K562 (cell line): Measurements from ENCODE around the gene PRM3. TPM values are rescaled to one million over a fixed set of nuclear protein-coding genes. Genes with fewer than 3 reads are reported as not detected.

Experiments
- ATAC-seq: fragments of 200-7000 bp; cut with Tn5 transposase; 3 replicates; pipeline ENCODE4 v1.9.1; 2020; ENCODE audit warnings: moderate library complexity
- BruUV-seq: library from RNA; stranded (reverse); fragments of 400-500 nt; replicated peaks from 2 replicates; lab custom pipeline; 2021; lab: Mats Ljungman, UMichigan
- CTCF ChIA-PET: fragments of 300-600 bp; formaldehyde crosslinking; extraction: SDS; loops from one replicate; lab custom pipeline; 2021; ENCODE audit warnings: low intra/inter-chr PET ratio; lab: Yijun Ruan, JAX
- POLR2A ChIA-PET: fragments of 300-600, 350-650 bp; sonication (Branson Sonifier 250); formaldehyde crosslinking; extraction: SDS; loops from one replicate; lab custom pipeline; 2021; ENCODE audit warnings: antibody characterized with exemption, inconsistent platforms; lab: Yijun Ruan, JAX
- DNase-seq, 4 experiments: peaks; one replicate each; pipeline versions ENCODE4 v3.0.0 to v3.0.0-alpha.2; 2011 to 2018; ENCODE audit warnings: low spot score in 3 of 4, mixed read lengths in 3 of 4; ENCODE audit errors: extremely low read depth in 1 of 4
- FAIRE-seq: peaks from 2 replicates; lab custom pipeline; 2011; peaks lifted over from hg19 to GRCh38; lab: Jason Lieb, UNC
- H2AFZ ChIP-seq: 2 replicates; pipeline ENCODE4 v1.6.0; 2011; ENCODE audit warnings: low read depth, low read length, control low read depth, inconsistent platforms
- H3K27ac ChIP-seq: fragments of 200-600 bp; 3 replicates; pipeline ENCODE4 v1.8.0; 2011; ENCODE audit warnings: low read depth, mild to moderate bottlenecking, control low read depth, inconsistent platforms, low read length, moderate library complexity, mixed read lengths; ENCODE audit errors: extremely low read depth
- H3K27me3 ChIP-seq, 2 experiments: fragments of 300-600 bp in 1 of 2; 2 replicates in 1 of 2; 3 replicates in 1 of 2; pipeline versions ENCODE4 v1.6.0 to v1.8.0; 2011; ENCODE audit warnings: inconsistent platforms in 2 of 2, low read length in 2 of 2, mild to moderate bottlenecking in 1 of 2, mixed read lengths in 1 of 2, moderate library complexity in 1 of 2; ENCODE audit not compliant: control insufficient read depth in 2 of 2, insufficient read depth in 2 of 2
- H3K36me3 ChIP-seq: fragments of 300-600 bp; 3 replicates; pipeline ENCODE4 v1.8.0; 2011; ENCODE audit warnings: mild to moderate bottlenecking, low read length, inconsistent platforms; ENCODE audit not compliant: control insufficient read depth, insufficient read depth
- H3K4me1 ChIP-seq, 2 experiments: fragments of 200-600 bp in 1 of 2; replicated peaks in 1 of 2; 2 replicates in 1 of 2; 3 replicates in 1 of 2; pipeline versions ENCODE4 v1.5.1 to v1.8.0; 2011; ENCODE audit warnings: inconsistent platforms in 2 of 2, low read length in 2 of 2, mild to moderate bottlenecking in 1 of 2, mixed read lengths in 1 of 2, moderate library complexity in 1 of 2; ENCODE audit not compliant: control insufficient read depth in 2 of 2, insufficient read depth in 2 of 2
- H3K4me2 ChIP-seq: 2 replicates; pipeline ENCODE4 v1.6.1; 2011; ENCODE audit warnings: low read length, control low read depth, inconsistent platforms, mixed read lengths; ENCODE audit not compliant: insufficient read depth
- H3K4me3 ChIP-seq: fragments of 200-600 bp; sonication (generic), shearing (Covaris generic); 2 replicates; pipeline ENCODE4 v1.5.1; 2016; ENCODE audit warnings: control low read depth, inconsistent platforms
- H3K79me2 ChIP-seq: fragments of 200-600 bp; 3 replicates; pipeline ENCODE4 v1.8.0; 2011; ENCODE audit warnings: low read length, inconsistent platforms; ENCODE audit not compliant: control insufficient read depth, insufficient read depth
- H3K9ac ChIP-seq, 2 experiments: 2 replicates each; pipeline versions ENCODE4 v1.6.0 to v1.6.1; 2011; ENCODE audit warnings: low read depth in 2 of 2, low read length in 2 of 2, control low read depth in 1 of 2, inconsistent platforms in 1 of 2, mild to moderate bottlenecking in 1 of 2, mixed read lengths in 1 of 2; ENCODE audit not compliant: insufficient read depth in 1 of 2
- H3K9me1 ChIP-seq: one replicate; pipeline ENCODE4 v1.6.0; 2011; ENCODE audit warnings: inconsistent platforms, mild to moderate bottlenecking, low read length, moderate library complexity; ENCODE audit not compliant: control insufficient read depth, insufficient read depth
- H3K9me3 ChIP-seq: replicated peaks from 2 replicates; pipeline ENCODE4 v1.5.1; 2011; ENCODE audit warnings: low read depth, low read length, inconsistent platforms; ENCODE audit not compliant: control insufficient read depth, insufficient read depth
- H4K20me1 ChIP-seq: replicated peaks from 2 replicates; pipeline ENCODE4 v1.6.1; 2011; ENCODE audit warnings: low read length, inconsistent platforms, mixed read lengths; ENCODE audit not compliant: control insufficient read depth, insufficient read depth
- ARID1B ChIP-seq: fragments of 450-650 bp; IDR thresholded peaks from 2 replicates; pipeline ENCODE4 v1.6.1; 2016; ENCODE audit warnings: antibody characterized with exemption, mild to moderate bottlenecking, inconsistent platforms
- ATF6 ChIP-seq: sonication (generic); formaldehyde crosslinking; IDR thresholded peaks from 2 replicates; pipeline ENCODE4 v1.4.0; 2020; ENCODE audit warnings: mild to moderate bottlenecking, missing genetic modification reagents
- CBFB ChIP-seq: sonication (generic); formaldehyde crosslinking; IDR thresholded peaks from 2 replicates; pipeline ENCODE4 v1.4.0; 2020; ENCODE audit warnings: mild to moderate bottlenecking, missing genetic modification reagents
- CBX2 ChIP-seq: fragments of 200-600 bp; sonication (generic); IDR thresholded peaks from one replicate; pipeline ENCODE4 v1.6.1; 2012; ENCODE audit warnings: mild to moderate bottlenecking, low read length, inconsistent platforms; ENCODE audit not compliant: insufficient read depth, poor library complexity, severe bottlenecking
- EWSR1 ChIP-seq: fragments of 450-650 bp; IDR thresholded peaks from 2 replicates; pipeline ENCODE4 v1.6.1; 2018; ENCODE audit warnings: borderline replicate concordance, mild to moderate bottlenecking, low read depth, moderate library complexity; ENCODE audit not compliant: partially characterized antibody
- ILK ChIP-seq: fragments of 450-650 bp; IDR thresholded peaks from 2 replicates; pipeline ENCODE4 v1.6.1; 2016; ENCODE audit warnings: missing genetic modification characterization, low read depth, mild to moderate bottlenecking, missing compliant biosample characterization, moderate library complexity, borderline replicate concordance
- NR3C1 ChIP-seq: sonication (generic); formaldehyde crosslinking; IDR thresholded peaks from 2 replicates; pipeline ENCODE4 v1.8.1; 2022; ENCODE audit warnings: missing genetic modification reagents
- PTBP1 ChIP-seq: fragments of 200-400 bp; formaldehyde crosslinking; IDR thresholded peaks from 2 replicates; pipeline ENCODE4 v1.6.1; 2017; ENCODE audit warnings: low read depth, low read length
- SP1 ChIP-seq: sonication (generic); formaldehyde crosslinking; IDR thresholded peaks from 2 replicates; pipeline ENCODE4 v1.8.1; 2022; ENCODE audit warnings: mild to moderate bottlenecking, missing genetic modification reagents
- TCF3 ChIP-seq: sonication (generic); formaldehyde crosslinking; IDR thresholded peaks from 2 replicates; pipeline ENCODE4 v1.4.0; 2020; ENCODE audit warnings: mild to moderate bottlenecking, missing genetic modification reagents
- ZBTB5 ChIP-seq: fragments of 450-650 bp; IDR thresholded peaks from 2 replicates; pipeline ENCODE4 v1.6.1; 2017; ENCODE audit warnings: antibody characterized with exemption
- WGBS: fragments of 100-300 bp; shearing (Covaris generic); methylation state at CpG from one replicate; pipeline ENCODE4 v1.1.6; 2016; ENCODE audit warnings: low coverage, mixed read lengths; ENCODE audit not compliant: insufficient coverage; ENCODE audit errors: missing lambda C conversion rate; 5-methylcytosine and 5-hydroxymethylcytosine counted together
- in situ Hi-C: fragments of 300-500 bp; cut with MboI; formaldehyde crosslinking; loops from 4 replicates; pipeline ENCODE4 v1.15.0; 2018; ENCODE audit warnings: inconsistent platforms, mixed read lengths
- intact Hi-C: fragments of 100-400 bp; cut with micrococcal nuclease; formaldehyde crosslinking; loops from 2 replicates; pipeline ENCODE4 v1.14.2; 2022
- polyA plus RNA-seq, 8 experiments: library from polyadenylated mRNA; depleted of rRNA in 4 of 8; stranded (reverse) in 5 of 8; unstranded in 3 of 8; fragments of >200 nt; fragmentation: Nextera tagmentation in 2 of 8; fragmentation: Illumina TruSeq in 1 of 8; extraction: Ambion mirVana in 2 of 8; extraction: Trizol in 1 of 8; gene quantifications; 2 replicates each; pipeline versions ENCODE4 v1.2.1 to v1.2.3, GENCODE V29; 2011 to 2014; ENCODE audit warnings: inconsistent platforms in 1 of 8, missing spikeins in 1 of 8
- total RNA-seq, 7 experiments: library from RNA; depleted of rRNA in 6 of 7; stranded (reverse); fragments of >200 nt in 6 of 7; fragmentation: Illumina TruSeq in 2 of 7; extraction: Trizol in 2 of 7; gene quantifications; 2 replicates each; pipeline versions ENCODE4 v1.2.1 to v1.2.3, GENCODE V29; 2011 to 2021; ENCODE audit warnings: low replicate concordance in 1 of 7
- TF ChIP-seq, protein P1 (sequence below), 2 experiments: IDR thresholded peaks; 2 replicates each; pipeline ENCODE4 v1.6.1; 2012; ENCODE audit warnings: improper control_type of control experiment in 2 of 2, low read depth in 2 of 2, low read length in 2 of 2, borderline replicate concordance in 1 of 2
- TF ChIP-seq, protein P2 (sequence below): sonication (generic); formaldehyde crosslinking; IDR thresholded peaks from 2 replicates; pipeline ENCODE4 v1.8.1; 2023; ENCODE audit warnings: mild to moderate bottlenecking, missing genetic modification reagents

Gene PRM3
- total and polyA plus RNA-seq, 9 of the 15 experiments (the other 6 are each of a cell fraction or from before 2014, with no cell fraction given), result not detected

DNA sequence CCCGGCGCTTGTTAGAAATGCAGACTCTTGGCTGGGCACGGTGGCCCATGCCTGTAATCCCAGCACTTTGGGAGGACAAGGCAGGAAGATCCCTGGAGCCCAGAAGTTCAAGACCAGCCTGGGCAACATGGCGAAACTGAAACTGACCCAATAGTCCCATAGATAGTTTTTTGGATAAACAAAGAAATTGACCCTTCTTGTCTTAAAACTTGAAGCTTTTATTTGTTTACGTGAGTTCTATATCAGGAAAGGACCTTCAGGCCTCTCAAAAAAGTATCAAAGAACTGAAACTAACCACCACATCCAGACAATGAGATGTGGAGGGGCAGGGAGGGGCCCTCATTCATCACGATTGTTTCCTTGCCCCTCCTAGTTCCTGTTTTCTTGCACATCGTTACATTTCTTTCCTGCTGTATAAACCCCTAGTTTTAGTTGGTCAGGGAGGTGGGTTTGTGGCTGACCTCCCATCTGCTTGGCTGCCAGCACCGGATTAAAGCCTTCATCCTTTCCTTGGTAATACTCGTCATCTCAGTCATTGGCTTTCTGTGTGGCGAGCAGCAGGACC lies 37.6 kb upstream of the PRM3 start (continued):
- TF ChIP-seq ZBTB5 (no peak), TCF3 (CRISPR knock-in tag) (no peak), CBFB (no peak)
- TF ChIP-seq, protein P1, sequence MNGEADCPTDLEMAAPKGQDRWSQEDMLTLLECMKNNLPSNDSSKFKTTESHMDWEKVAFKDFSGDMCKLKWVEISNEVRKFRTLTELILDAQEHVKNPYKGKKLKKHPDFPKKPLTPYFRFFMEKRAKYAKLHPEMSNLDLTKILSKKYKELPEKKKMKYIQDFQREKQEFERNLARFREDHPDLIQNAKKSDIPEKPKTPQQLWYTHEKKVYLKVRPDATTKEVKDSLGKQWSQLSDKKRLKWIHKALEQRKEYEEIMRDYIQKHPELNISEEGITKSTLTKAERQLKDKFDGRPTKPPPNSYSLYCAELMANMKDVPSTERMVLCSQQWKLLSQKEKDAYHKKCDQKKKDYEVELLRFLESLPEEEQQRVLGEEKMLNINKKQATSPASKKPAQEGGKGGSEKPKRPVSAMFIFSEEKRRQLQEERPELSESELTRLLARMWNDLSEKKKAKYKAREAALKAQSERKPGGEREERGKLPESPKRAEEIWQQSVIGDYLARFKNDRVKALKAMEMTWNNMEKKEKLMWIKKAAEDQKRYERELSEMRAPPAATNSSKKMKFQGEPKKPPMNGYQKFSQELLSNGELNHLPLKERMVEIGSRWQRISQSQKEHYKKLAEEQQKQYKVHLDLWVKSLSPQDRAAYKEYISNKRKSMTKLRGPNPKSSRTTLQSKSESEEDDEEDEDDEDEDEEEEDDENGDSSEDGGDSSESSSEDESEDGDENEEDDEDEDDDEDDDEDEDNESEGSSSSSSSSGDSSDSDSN (IDR thresholded peaks at IDR 0.05; ENCODE audit: borderline replicate concordance in 1 of 2, low read depth in 2 of 2, low read length in 2 of 2), result no peak

- Histone ChIP-seq H3K4me2 (no peak overlapping the region), H3K36me3 (no peaks in the 10 kb centered on the region), H3K9me1 (no peaks in the 10 kb centered on the region), H3K9ac (no peak overlapping the region), H2AFZ (0 out of 2 replicates have a peak overlapping the region, but pooled peaks have one; percentile 54), H3K27ac (no peak overlapping the region), H3K27me3 (peaks cover 0 to 6% of the 10 kb centered on the region in 2 experiments; a peak in 2 of 5 replicates), H3K4me1 (peaks cover 11 to 25% of the 10 kb centered on the region in 2 experiments; a peak in 3 of 5 replicates), H3K79me2 (no peaks in the 10 kb centered on the region), H4K20me1 (no peaks in the 10 kb centered on the region), H3K9me3 (no peaks in the 10 kb centered on the region), H3K4me3 (no peak overlapping the region)
- ATAC-seq, result no peak
- ChIA-PET CTCF (no interaction called here), POLR2A (no interaction called here)
- intact Hi-C loops, result no loop called here
- no peak for DNase-seq
- 74% methylated on average over 3 of the region's 3 CpGs for WGBS
- BruUV-seq, result no TSS peak
- in situ Hi-C loops, result no loop called here
- FAIRE-seq, result no peak
- TF ChIP-seq, protein P2, sequence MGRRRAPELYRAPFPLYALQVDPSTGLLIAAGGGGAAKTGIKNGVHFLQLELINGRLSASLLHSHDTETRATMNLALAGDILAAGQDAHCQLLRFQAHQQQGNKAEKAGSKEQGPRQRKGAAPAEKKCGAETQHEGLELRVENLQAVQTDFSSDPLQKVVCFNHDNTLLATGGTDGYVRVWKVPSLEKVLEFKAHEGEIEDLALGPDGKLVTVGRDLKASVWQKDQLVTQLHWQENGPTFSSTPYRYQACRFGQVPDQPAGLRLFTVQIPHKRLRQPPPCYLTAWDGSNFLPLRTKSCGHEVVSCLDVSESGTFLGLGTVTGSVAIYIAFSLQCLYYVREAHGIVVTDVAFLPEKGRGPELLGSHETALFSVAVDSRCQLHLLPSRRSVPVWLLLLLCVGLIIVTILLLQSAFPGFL (CRISPR knock-in tag), result no peak
- TF ChIP-seq ARID1B (no peak), PTBP1 (no peak), ILK (tag) (no peak), ATF6 (CRISPR knock-in tag) (no peak), CBX2 (no peak), NR3C1 (CRISPR knock-in tag) (no peak), EWSR1 (no peak), SP1 (no peak)
These were observed 37.2 kb upstream of the PRM3 start for GRCh38 chr16:11310634-11310977.
